Prostate gland (tissue), 2 donors: Measurements from ENCODE around the gene HAPLN3.

Experiments
- CTCF ChIP-seq, 4 experiments: fragments of 200-600 bp in 2 of 4; fragments of 450-650 bp in 2 of 4; sonication (generic) in 2 of 4; IDR thresholded peaks; 1 replicate in 3 of 4; 2 replicates in 1 of 4; pipeline ENCODE4 v1.5.1; 2016 to 2019; ENCODE audit warnings: antibody characterized with exemption in 4 of 4, mild to moderate bottlenecking in 2 of 4, moderate library complexity in 2 of 4
- POLR2A ChIP-seq: fragments of 450-650 bp; IDR thresholded peaks from one replicate; pipeline ENCODE4 v1.6.1; 2016; ENCODE audit warnings: antibody characterized with exemption, mild to moderate bottlenecking

- TF ChIP-seq CTCF (IDR thresholded peaks at IDR 0.05) (no peak), POLR2A (no peak)
Observed at GRCh38 chr15:88917760-88918159, 22.4 kb upstream of the HAPLN3 start.
